ENCODE data around the gene TRAF3IP1. TPM values are rescaled to one million over a fixed set of nuclear protein-coding genes. Genes with fewer than 3 reads are reported as not detected.

The TRAF3IP1 gene
- total RNA-seq, 2 experiments from 2014 or later, result 5.1 to 6.9 TPM

- H3K27ac Mint-ChIP-seq, result no peak overlapping the region
- Histone ChIP-seq H3K27me3 (ENCODE audit: control insufficient read depth in 1 of 2, insufficient read depth in 2 of 2, low read length in 2 of 2) (no peaks in the 10 kb centered on the region), H3K4me1 (ENCODE audit: insufficient read depth, low read length) (peaks cover 8% of the 10 kb centered on the region), H3K9me3 (ENCODE audit: control insufficient read depth in 1 of 2, insufficient read depth in 1 of 2, low read length in 2 of 2) (peaks cover 0 to 8% of the 10 kb centered on the region in 2 experiments), H3K27ac (ENCODE audit: low read depth in 1 of 2, low read length in 2 of 2) (no peak overlapping the region), H3K36me3 (ENCODE audit: insufficient read depth, low read length) (no peaks in the 10 kb centered on the region), H3K4me3 (ENCODE audit: low read length) (no peak overlapping the region)
- H3K4me3 Mint-ChIP-seq, result no peak overlapping the region
- H3K36me3 Mint-ChIP-seq (ENCODE audit: low read depth), result peaks cover 3% of the 10 kb centered on the region
- POLR2A ChIA-PET, result no interaction called here
- intact Hi-C loops (cut with DNase I, micrococcal nuclease), result no loop called here
- H3K27me3 Mint-ChIP-seq, result no peaks in the 10 kb centered on the region
- DNase-seq (no peak), ATAC-seq (ENCODE audit: poor library complexity) (no peak)
- CTCF ChIA-PET, result no interaction called here
- H3K4me1 Mint-ChIP-seq (ENCODE audit: low read depth), result no peaks in the 10 kb centered on the region
- peaks cover 6% of the 10 kb centered on the region for H3K9me3 Mint-ChIP-seq
- TF ChIP-seq CTCF (IDR thresholded peaks at IDR 0.05), result no peak
Measured at GRCh38 chr2:238418196-238418998, 98.1 kb downstream of the TRAF3IP1 start.

- no peaks in the 10 kb centered on the region for H3K27me3 ChIP-seq (ENCODE audit: control insufficient read depth in 1 of 2, insufficient read depth in 2 of 2, low read length in 2 of 2)
- intact Hi-C loops (cut with DNase I, micrococcal nuclease), result no loop called here
- no peak overlapping the region for H3K4me3 ChIP-seq (ENCODE audit: low read length)
- Mint-ChIP-seq H3K9me3 (peaks cover 6% of the 10 kb centered on the region), H3K4me1 (ENCODE audit: low read depth) (no peaks in the 10 kb centered on the region), H3K4me3 (no peak overlapping the region), H3K36me3 (ENCODE audit: low read depth) (peaks cover 3% of the 10 kb centered on the region), H3K27ac (no peak overlapping the region), H3K27me3 (no peaks in the 10 kb centered on the region)
- ATAC-seq (ENCODE audit: poor library complexity) (no peak), DNase-seq (no peak)
- H3K4me1 ChIP-seq (ENCODE audit: insufficient read depth, low read length), result peaks cover 8% of the 10 kb centered on the region
- TF ChIP-seq CTCF (IDR thresholded peaks at IDR 0.05), result no peak
- H3K27ac ChIP-seq (ENCODE audit: low read depth in 1 of 2, low read length in 2 of 2), result no peak overlapping the region
- H3K9me3 ChIP-seq (ENCODE audit: control insufficient read depth in 1 of 2, insufficient read depth in 1 of 2, low read length in 2 of 2), result peaks cover 0 to 8% of the 10 kb centered on the region in 2 experiments
- POLR2A ChIA-PET, result no interaction called here
- CTCF ChIA-PET, result no interaction called here
- H3K36me3 ChIP-seq (ENCODE audit: insufficient read depth, low read length), result no peaks in the 10 kb centered on the region
Measured at GRCh38 chr2:238418999-238419546, 98.8 kb downstream of the TRAF3IP1 start.

GRCh38 chr2:238420442-238420841, 100.1 kb downstream of the TRAF3IP1 start:
- Histone ChIP-seq H3K27me3 (ENCODE audit: control insufficient read depth in 1 of 2, insufficient read depth in 2 of 2, low read length in 2 of 2) (no peaks in the 10 kb centered on the region), H3K27ac (ENCODE audit: low read depth in 1 of 2, low read length in 2 of 2) (no peak overlapping the region), H3K9me3 (ENCODE audit: control insufficient read depth in 1 of 2, insufficient read depth in 1 of 2, low read length in 2 of 2) (peaks cover 0 to 6% of the 10 kb centered on the region in 2 experiments), H3K4me3 (ENCODE audit: low read length) (no peak overlapping the region), H3K4me1 (ENCODE audit: insufficient read depth, low read length) (peaks cover 2% of the 10 kb centered on the region), H3K36me3 (ENCODE audit: insufficient read depth, low read length) (no peaks in the 10 kb centered on the region)
- H3K4me3 Mint-ChIP-seq, result no peak overlapping the region
- peaks cover 7% of the 10 kb centered on the region for H3K4me1 Mint-ChIP-seq (ENCODE audit: low read depth)
- no peak overlapping the region for H3K27ac Mint-ChIP-seq
- no peak for DNase-seq
- intact Hi-C loops (cut with DNase I, micrococcal nuclease), result loop anchor here in 1 of 2 experiments (10.0 kb wide), 2 partner anchors 216 to 1714 kb away; partner anchors contain the start of genes COPS9 and ILKAP
- POLR2A ChIA-PET, result no interaction called here
- H3K9me3 Mint-ChIP-seq, result peaks cover 6% of the 10 kb centered on the region
- TF ChIP-seq CTCF (IDR thresholded peaks at IDR 0.05), result no peak
- ATAC-seq (ENCODE audit: poor library complexity), result no peak
- peaks cover 3% of the 10 kb centered on the region for H3K36me3 Mint-ChIP-seq (ENCODE audit: low read depth)
- H3K27me3 Mint-ChIP-seq, result no peaks in the 10 kb centered on the region
- CTCF ChIA-PET, result no interaction called here

All from CD4-positive, alpha-beta T cell (primary cell).